Activated T-helper 2 cell treated with anti-CD3 and anti-CD28 coated beads, Interferon-gamma antibody, Interleukin-2, Interleukin-4, amounts not matched to agents 10 μg/mL and 5 μg/mL and 100 μg/mL, durations not matched to agents 14 hours and 24 hours and 36 hours (primary cell): ENCODE data around the gene LRRC53. TPM values are rescaled to one million over a fixed set of nuclear protein-coding genes. Genes with fewer than 3 reads are reported as not detected.

Source experiments
- DNase-seq: peaks from one replicate; pipeline ENCODE4 v3.0.0; 2021; ENCODE audit warnings: low spot score
- H3K27ac Mint-ChIP-seq: one replicate; pipeline ENCODE4 v1.8.0; 2021; ENCODE audit warnings: mixed read lengths
- H3K27me3 Mint-ChIP-seq: one replicate; pipeline ENCODE4 v1.8.0; 2021; ENCODE audit warnings: low read depth, mixed read lengths
- H3K36me3 Mint-ChIP-seq: one replicate; pipeline ENCODE4 v1.8.0; 2021; ENCODE audit warnings: low read depth, mixed read lengths
- H3K4me1 Mint-ChIP-seq: one replicate; pipeline ENCODE4 v1.8.0; 2021; ENCODE audit warnings: low read depth, mixed read lengths
- H3K4me3 Mint-ChIP-seq: one replicate; pipeline ENCODE4 v1.8.0; 2021; ENCODE audit warnings: low read depth, mild to moderate bottlenecking, moderate library complexity, mixed read lengths
- H3K9me3 Mint-ChIP-seq: one replicate; pipeline ENCODE4 v1.8.0; 2021; ENCODE audit warnings: mixed read lengths
- intact Hi-C: fragments of 100-400 bp; cut with micrococcal nuclease; formaldehyde crosslinking; loops from one replicate; pipeline ENCODE4 v1.15.1; 2023
- total RNA-seq: library from RNA; stranded (reverse); gene quantifications from 2 replicates; pipeline ENCODE4 v1.2.3, GENCODE V29; 2022

Gene LRRC53, protein sequence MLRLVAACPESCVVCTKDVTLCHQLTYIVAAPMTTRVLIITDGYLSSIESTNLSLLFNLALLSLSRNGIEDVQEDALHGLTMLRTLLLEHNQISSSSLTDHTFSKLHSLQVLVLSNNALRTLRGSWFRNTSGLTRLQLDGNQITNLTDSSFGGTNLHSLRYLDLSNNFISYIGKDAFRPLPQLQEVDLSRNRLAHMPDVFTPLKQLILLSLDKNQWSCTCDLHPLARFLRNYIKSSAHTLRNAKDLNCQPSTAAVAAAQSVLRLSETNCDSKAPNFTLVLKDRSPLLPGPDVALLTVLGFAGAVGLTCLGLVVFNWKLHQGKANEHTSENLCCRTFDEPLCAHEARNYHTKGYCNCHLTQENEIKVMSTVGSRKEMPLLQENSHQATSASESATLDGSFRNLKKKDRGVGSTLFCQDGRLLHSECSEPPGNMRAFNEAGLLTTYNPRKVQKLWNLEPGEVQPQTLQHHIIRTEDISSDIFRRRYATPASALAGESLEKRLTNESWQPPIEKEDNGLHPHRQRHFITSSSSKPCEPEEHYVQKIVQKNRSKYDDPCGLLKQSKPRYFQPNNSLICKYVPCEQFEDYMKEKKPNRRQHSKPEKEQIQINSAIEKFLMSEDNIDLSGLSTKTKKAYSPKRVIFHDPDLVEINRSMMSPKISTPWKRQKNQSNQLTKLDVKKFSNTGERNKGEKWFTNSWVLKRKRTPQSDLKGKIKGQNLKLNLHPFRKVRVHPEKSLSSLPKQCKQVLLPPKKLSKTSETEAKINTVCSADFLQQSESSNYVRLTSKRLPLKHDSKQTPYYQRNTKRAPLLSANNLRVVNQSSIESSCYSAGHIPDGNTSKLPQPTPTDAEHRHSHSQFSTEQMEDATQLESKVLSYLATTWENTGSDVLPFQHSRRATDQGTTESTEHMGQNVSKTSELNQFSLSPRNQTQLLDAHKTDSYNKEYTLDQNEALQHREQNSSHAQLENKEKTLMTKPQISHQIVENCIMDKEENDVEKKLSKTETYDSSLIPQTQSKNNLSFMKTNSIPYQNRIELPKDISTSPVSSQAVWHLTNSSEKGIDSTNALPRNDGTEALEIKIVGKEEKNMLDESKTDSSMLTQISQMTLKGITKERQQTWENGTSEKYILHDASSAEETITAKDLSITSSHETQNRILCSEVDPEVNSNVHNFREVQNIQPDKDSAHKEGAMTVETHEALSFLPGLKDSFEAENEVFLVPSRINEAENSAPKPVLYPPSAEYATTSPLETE
- not detected in 2 replicates for total RNA-seq

DNA sequence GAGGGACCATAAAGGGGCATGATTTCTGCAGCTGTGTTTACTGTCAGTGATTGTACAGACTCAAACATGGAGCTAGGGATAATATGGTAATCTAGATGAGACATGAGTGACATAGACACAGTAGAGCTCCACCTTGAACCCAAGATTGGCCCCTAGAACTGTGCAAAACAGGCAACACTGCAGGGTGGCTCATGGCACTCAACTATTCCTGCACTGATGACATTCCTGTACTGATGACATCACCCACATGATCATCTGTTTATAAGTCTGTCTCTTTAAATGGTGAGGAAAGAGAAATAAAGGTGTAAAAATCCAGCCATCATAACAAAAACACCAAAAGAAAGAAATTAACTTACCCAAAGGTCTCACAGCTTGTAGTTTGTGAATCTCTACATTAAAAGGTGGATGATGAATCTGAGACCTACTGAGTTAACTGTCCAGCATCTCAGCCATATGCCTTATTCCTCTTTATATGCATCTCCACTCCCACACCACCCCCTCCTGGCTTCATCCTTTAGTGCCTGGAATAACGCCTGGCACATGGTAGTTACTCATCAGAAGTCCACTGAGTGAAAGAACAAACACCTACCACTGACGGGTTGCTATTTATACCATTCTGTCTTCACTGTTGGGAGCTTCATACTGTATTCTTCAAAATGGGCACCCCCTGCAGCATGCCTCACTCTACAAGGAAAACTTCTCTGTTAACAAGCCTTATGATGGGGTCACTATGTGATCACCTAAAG lies at the start of gene LRRC53:
LRRC53 (minus strand) TSS at position 442 of the 746 bp plus-strand sequence. CDS start 29,262 bp downstream, outside the sequence.
- intact Hi-C loops, result no loop called here
- H3K9me3 Mint-ChIP-seq, result no peaks in the 10 kb centered on the region
- H3K4me3 Mint-ChIP-seq, result no peak within 1 kb of the TSS
- H3K4me1 Mint-ChIP-seq, result no peaks in the 10 kb centered on the region
- no peak for DNase-seq
- no peaks in the 10 kb centered on the region for H3K36me3 Mint-ChIP-seq
- H3K27me3 Mint-ChIP-seq, result no peaks in the 10 kb centered on the region
- no peak within 1 kb of the TSS for H3K27ac Mint-ChIP-seq

DNA sequence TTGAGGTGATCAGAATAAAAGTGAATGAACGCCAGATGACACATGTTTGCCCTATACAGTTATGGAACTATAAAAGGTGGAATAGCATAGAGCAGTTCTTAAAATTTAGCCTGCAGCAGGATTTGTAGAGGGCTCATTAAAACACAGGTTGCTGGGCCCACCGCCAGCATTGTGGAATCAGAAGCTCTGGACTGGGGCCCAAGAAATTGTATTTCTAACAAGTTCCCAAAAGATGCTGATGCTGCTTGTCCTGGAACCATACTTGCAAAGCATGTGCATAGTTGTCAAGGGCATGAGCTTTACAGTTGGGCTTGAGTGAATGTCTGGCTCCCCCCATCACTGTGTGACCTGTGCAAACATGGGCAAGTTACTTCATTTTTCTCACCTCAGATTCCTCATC lies 37.5 kb upstream of the LRRC53 start:
- H3K36me3 Mint-ChIP-seq, result no peaks in the 10 kb centered on the region
- H3K27me3 Mint-ChIP-seq, result no peaks in the 10 kb centered on the region
- H3K4me1 Mint-ChIP-seq, result no peaks in the 10 kb centered on the region
- DNase-seq, result no peak
- H3K4me3 Mint-ChIP-seq, result no peak overlapping the region
- no peaks in the 10 kb centered on the region for H3K9me3 Mint-ChIP-seq
- intact Hi-C loops, result no loop called here
- no peak overlapping the region for H3K27ac Mint-ChIP-seq

DNA sequence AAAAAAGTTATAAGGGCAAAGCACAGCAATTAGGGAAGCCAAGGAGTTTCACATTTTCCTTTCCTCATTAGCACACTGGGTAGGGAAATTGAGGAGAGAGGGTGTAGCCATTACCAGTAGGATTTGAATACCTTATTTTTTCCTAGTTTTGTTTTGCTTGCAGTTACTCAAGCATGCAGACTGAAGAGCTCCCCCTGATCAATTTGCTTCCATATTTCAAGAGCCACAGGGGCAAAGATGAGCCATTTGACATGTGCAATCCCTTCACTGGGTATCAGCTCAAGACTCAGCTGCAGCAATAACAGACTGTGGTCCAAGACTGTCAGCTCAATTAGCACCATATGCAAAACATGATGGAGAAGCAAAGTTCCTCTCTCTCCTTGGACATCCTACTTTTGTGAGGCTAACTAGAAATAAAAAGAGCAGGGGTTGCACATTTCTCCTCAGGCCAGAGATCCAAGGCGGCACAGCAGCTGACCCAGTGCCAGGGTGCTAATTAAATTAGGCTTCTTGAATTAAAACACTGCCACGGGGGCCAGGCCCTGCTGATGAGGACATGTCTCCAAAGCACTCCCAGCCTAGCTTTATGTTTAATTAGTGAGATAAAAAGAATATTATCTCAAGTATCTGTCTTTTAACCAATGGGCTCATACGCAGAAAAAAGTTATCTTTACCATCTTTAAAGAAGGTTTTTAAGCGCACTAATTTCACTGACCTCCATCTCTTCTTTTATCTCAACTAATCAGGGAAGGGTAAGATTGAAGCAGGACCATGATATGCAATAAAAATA lies 36.7 kb upstream of the LRRC53 start:
- Mint-ChIP-seq H3K36me3 (no peaks in the 10 kb centered on the region), H3K4me3 (no peak overlapping the region), H3K9me3 (no peaks in the 10 kb centered on the region), H3K27ac (no peak overlapping the region), H3K27me3 (no peaks in the 10 kb centered on the region), H3K4me1 (no peaks in the 10 kb centered on the region)
- intact Hi-C loops, result no loop called here
- no peak for DNase-seq

DNA sequence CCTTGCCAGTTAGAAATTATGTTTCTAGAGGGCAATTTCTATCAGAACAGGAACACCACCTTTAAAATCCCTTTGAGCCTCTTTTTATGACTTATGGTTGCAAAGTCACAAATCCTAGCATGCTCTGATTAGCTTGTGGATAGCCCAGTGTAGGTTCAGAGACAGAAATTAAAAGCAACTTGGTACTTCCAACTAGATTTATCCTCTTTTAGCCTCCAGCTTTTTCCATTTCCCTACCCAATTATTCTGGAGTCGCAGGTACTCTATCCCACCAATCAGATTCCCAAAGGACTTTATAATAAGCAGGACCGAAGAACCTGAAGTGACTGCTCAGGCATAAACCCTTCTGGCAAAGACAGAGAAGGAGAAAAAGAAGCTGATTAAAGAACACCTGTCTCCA lies 33.4 kb upstream of the LRRC53 start:
- H3K4me1 Mint-ChIP-seq, result no peaks in the 10 kb centered on the region

DNA sequence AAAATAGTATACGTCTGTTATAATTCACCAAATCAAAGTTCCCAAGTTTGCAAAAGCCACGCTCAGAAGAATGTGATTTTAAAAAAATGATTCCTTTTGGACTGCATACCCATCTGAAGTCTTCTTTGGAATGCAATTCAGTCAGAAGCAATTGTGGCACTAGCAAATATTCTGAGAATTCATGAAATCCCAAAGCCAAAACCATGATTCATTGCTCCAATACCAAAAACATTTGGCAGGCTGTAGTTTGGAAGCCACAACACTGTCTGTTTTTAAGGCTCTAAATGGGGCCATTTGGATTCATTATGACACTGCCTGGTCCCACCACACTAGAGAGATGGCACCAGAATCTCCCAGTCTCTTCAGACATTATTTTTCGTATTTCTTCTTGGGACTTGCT lies 21.8 kb upstream of the LRRC53 start:
- no peak overlapping the region for H3K4me3 Mint-ChIP-seq
- DNase-seq, result no peak
- H3K27me3 Mint-ChIP-seq, result no peaks in the 10 kb centered on the region
- no peaks in the 10 kb centered on the region for H3K4me1 Mint-ChIP-seq
- H3K9me3 Mint-ChIP-seq, result no peaks in the 10 kb centered on the region
- intact Hi-C loops, result no loop called here
- no peak overlapping the region for H3K27ac Mint-ChIP-seq
- no peaks in the 10 kb centered on the region for H3K36me3 Mint-ChIP-seq

More for the DNA sequence above, 33.4 kb upstream of the LRRC53 start:
- H3K27me3 Mint-ChIP-seq, result no peaks in the 10 kb centered on the region
- no peak for DNase-seq
- H3K9me3 Mint-ChIP-seq, result no peaks in the 10 kb centered on the region
- H3K27ac Mint-ChIP-seq, result no peak overlapping the region
- intact Hi-C loops, result no loop called here
- no peak overlapping the region for H3K4me3 Mint-ChIP-seq
- H3K36me3 Mint-ChIP-seq, result no peaks in the 10 kb centered on the region

DNA sequence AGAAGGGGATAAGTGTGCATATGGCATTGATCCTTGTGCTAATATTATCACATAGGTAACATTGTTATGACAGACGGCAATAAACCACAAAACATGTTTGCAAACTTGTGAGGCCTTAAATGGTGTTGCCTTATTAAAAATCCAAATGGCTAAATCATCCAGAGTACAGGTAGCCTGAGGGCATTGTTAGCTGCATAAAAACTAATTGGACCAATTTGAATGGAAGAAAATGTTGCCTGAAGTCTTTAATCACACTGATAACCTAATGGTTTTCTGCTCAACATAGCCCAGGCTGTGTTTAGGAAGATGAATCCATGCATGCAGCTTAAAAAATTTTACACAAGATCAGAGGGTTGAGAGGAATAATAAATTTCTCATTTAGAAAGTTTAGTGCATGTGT lies 19.4 kb upstream of the LRRC53 start:
- no peaks in the 10 kb centered on the region for H3K36me3 Mint-ChIP-seq
- DNase-seq, result no peak
- no peaks in the 10 kb centered on the region for H3K9me3 Mint-ChIP-seq
- no peak overlapping the region for H3K27ac Mint-ChIP-seq
- no peaks in the 10 kb centered on the region for H3K4me1 Mint-ChIP-seq
- no peaks in the 10 kb centered on the region for H3K27me3 Mint-ChIP-seq
- intact Hi-C loops, result no loop called here
- H3K4me3 Mint-ChIP-seq, result no peak overlapping the region

DNA sequence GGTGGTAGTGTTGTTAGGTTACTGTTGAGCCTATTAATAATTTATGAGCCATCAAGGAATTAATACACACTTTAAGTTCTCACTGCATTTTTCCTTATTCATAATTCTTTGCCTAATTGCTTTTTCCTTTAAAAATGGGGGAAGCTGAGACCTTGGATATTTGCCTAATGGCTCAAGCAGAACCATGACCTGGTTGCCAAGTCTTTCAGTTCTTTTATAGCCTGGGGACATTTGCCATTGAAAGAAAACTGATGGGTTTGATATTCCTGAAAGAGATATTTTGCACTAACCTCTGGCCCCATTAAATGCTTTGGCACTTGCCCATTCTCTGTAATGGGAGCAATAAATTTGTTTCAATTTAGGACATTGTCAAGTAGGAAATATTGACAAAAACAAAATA lies 18.5 kb upstream of the LRRC53 start:
- no peaks in the 10 kb centered on the region for H3K9me3 Mint-ChIP-seq
- intact Hi-C loops, result no loop called here
- H3K36me3 Mint-ChIP-seq, result no peaks in the 10 kb centered on the region
- no peak for DNase-seq
- no peak overlapping the region for H3K27ac Mint-ChIP-seq
- no peak overlapping the region for H3K4me3 Mint-ChIP-seq
- H3K27me3 Mint-ChIP-seq, result no peaks in the 10 kb centered on the region
- H3K4me1 Mint-ChIP-seq, result no peaks in the 10 kb centered on the region

DNA sequence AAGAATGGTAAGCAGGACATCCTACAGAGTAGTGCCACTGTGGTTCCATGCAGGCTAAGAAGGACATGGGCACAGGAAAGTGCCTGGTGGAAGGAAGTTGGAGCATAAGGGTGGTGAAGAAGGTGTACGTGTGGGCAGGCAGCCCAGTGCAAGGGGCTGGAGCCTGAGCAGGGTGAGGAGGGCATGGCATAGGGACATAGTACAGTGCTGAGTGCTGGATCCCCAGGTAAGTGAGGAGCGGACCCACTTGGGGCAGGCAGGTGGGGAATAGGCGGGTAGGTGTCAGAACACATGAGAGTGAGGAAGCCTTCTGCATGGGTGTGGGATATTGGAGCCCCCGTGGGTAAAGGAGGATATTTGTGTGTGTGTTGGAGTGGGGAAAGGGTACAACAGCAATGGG lies 15.7 kb upstream of the LRRC53 start:
- H3K4me1 Mint-ChIP-seq, result no peaks in the 10 kb centered on the region
- DNase-seq, result no peak
- no peaks in the 10 kb centered on the region for H3K9me3 Mint-ChIP-seq
- no peaks in the 10 kb centered on the region for H3K27me3 Mint-ChIP-seq
- H3K27ac Mint-ChIP-seq, result no peak overlapping the region
- intact Hi-C loops, result no loop called here
- no peaks in the 10 kb centered on the region for H3K36me3 Mint-ChIP-seq
- no peak overlapping the region for H3K4me3 Mint-ChIP-seq

DNA sequence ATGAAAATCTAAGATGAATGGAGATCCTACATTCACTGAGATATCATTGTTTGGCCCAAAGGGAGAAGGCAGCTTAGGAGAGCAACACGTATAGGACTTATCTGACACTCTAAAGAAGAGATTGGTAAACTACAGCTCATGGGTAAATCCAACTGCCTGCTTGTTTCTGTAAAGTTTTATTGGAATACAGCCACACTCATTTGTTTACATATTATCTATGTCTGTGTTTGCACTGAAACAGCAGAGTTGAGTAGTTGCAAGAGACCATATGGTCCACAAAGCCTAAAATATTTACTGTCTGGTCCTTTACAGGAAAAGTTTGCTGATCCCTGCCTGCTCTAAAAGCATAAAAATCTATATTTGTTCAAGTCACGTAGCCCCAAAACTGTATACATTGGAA lies 14.3 kb upstream of the LRRC53 start:
- no peaks in the 10 kb centered on the region for H3K27me3 Mint-ChIP-seq
- no peak for DNase-seq
- no peak overlapping the region for H3K4me3 Mint-ChIP-seq
- H3K9me3 Mint-ChIP-seq, result no peaks in the 10 kb centered on the region
- no peaks in the 10 kb centered on the region for H3K4me1 Mint-ChIP-seq
- intact Hi-C loops, result no loop called here
- no peak overlapping the region for H3K27ac Mint-ChIP-seq
- H3K36me3 Mint-ChIP-seq, result no peaks in the 10 kb centered on the region

DNA sequence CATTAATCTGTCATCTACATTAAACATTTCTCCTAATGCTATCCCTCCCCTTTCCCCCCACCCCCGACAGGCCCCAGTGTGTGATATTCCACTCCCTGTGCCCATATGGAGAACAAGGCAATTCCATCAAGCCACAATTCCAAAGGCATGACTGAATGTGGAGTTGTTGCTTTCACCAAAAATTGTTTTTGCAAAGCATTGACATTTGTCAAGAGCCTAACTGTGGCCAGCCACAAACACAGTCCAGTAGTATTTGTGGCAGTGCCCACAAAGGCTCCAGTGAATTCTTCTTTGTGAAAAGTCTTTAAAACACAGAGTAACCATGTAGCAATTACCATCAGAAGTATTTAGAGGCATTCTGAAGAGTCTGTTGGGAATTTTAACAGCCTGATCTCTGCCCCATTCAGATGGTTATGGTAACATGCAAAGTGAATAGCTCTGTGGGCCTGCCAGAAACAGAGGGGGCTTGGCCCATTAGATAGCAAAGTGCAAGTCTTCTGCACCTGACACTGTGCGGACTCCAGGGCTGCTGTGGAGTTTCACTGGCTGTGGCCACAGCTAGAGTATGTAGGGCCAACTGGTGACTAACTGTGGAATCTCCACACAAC lies 11.6 kb upstream of the LRRC53 start:
- H3K36me3 Mint-ChIP-seq, result no peaks in the 10 kb centered on the region
- intact Hi-C loops, result no loop called here

DNA sequence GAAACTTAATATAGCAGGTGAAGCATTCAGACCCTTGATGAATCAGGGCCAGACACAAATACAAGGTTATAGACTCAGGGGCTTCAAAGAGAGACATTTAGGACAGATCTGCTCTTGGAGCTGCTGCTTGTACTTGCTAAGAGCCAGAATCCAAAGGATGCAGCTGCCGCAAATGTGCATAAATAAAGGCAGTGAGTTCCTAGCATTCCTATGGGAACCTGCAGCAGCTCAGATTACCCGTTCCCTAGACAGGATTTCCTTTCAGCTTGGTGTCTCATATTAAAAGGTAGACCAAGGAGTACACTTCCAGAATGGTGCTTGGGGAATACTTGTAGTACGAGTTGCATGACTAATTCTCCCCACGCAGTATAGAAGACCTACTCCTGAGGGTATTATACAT lies 9.7 kb upstream of the LRRC53 start:
- DNase-seq, result no peak
- no peak overlapping the region for H3K4me3 Mint-ChIP-seq
- no peaks in the 10 kb centered on the region for H3K36me3 Mint-ChIP-seq
- intact Hi-C loops, result no loop called here
- H3K4me1 Mint-ChIP-seq, result no peaks in the 10 kb centered on the region
- H3K9me3 Mint-ChIP-seq, result no peaks in the 10 kb centered on the region
- no peaks in the 10 kb centered on the region for H3K27me3 Mint-ChIP-seq
- no peak overlapping the region for H3K27ac Mint-ChIP-seq

More for the DNA sequence above, 11.6 kb upstream of the LRRC53 start:
- Mint-ChIP-seq H3K4me1 (no peaks in the 10 kb centered on the region), H3K4me3 (no peak overlapping the region), H3K9me3 (no peaks in the 10 kb centered on the region), H3K27me3 (no peaks in the 10 kb centered on the region), H3K27ac (no peak overlapping the region)
- no peak for DNase-seq
